Mesenchymal stem cell (in vitro differentiated cells and primary cell): Measurements from ENCODE around the gene UNC50.
A peak's percentile ranks its signal among the peaks of the same experiment; 100 is the strongest.

Experiments
- DNase-seq: peaks from one replicate; pipeline ENCODE4 v3.0.0-alpha.2; 2013
- H2AFZ ChIP-seq: one replicate; pipeline ENCODE4 v1.6.1; 2013; ENCODE audit warnings: low read depth, mild to moderate bottlenecking, control low read depth, inconsistent platforms, low read length, moderate library complexity
- H2AK5ac ChIP-seq: 2 replicates; pipeline ENCODE4 v1.6.1; 2013; ENCODE audit warnings: low read length, moderate library complexity, mild to moderate bottlenecking, inconsistent platforms; ENCODE audit not compliant: severe bottlenecking
- H2BK120ac ChIP-seq: one replicate; pipeline ENCODE4 v1.6.1; 2013; ENCODE audit warnings: low read depth, mild to moderate bottlenecking, inconsistent platforms, low read length, moderate library complexity
- H2BK12ac ChIP-seq, 2 experiments: one replicate each; pipeline ENCODE4 v1.6.1; 2013; ENCODE audit warnings: inconsistent platforms in 2 of 2, low read length in 2 of 2, mild to moderate bottlenecking in 2 of 2, moderate library complexity in 2 of 2, control low read depth in 1 of 2
- H2BK15ac ChIP-seq: one replicate; pipeline ENCODE4 v1.6.1; 2013; ENCODE audit warnings: mild to moderate bottlenecking, low read depth, inconsistent platforms; ENCODE audit not compliant: poor library complexity, severe bottlenecking
- H2BK5ac ChIP-seq: 2 replicates; pipeline ENCODE4 v1.6.1; 2013; ENCODE audit warnings: low read depth, mild to moderate bottlenecking, low read length, control low read depth, inconsistent platforms; ENCODE audit not compliant: poor library complexity, severe bottlenecking
- H3K14ac ChIP-seq, 2 experiments: one replicate each; pipeline ENCODE4 v1.6.1; 2013; ENCODE audit warnings: inconsistent platforms in 2 of 2, low read length in 2 of 2, control low read depth in 1 of 2, mild to moderate bottlenecking in 1 of 2, moderate library complexity in 1 of 2
- H3K18ac ChIP-seq, 2 experiments: one replicate each; pipeline ENCODE4 v1.6.1; 2013; ENCODE audit warnings: inconsistent platforms in 2 of 2, low read length in 2 of 2, control low read depth in 1 of 2, low read depth in 1 of 2, mild to moderate bottlenecking in 1 of 2
- H3K23ac ChIP-seq, 2 experiments: one replicate each; pipeline ENCODE4 v1.6.1; 2013; ENCODE audit warnings: inconsistent platforms in 2 of 2, low read length in 2 of 2, mild to moderate bottlenecking in 2 of 2, moderate library complexity in 2 of 2, control low read depth in 1 of 2
- H3K27ac ChIP-seq: 2 replicates; pipeline ENCODE4 v1.5.1; 2013; ENCODE audit warnings: mild to moderate bottlenecking, moderate library complexity, low read length, control low read depth, inconsistent platforms; ENCODE audit not compliant: poor library complexity, severe bottlenecking
- H3K27me3 ChIP-seq, 2 experiments: 2 replicates each; pipeline versions ENCODE4 v1.6.1 to v1.7.0; 2013; ENCODE audit warnings: low read length in 2 of 2, mild to moderate bottlenecking in 2 of 2, moderate library complexity in 2 of 2, control low read depth in 1 of 2, inconsistent platforms in 1 of 2; ENCODE audit not compliant: control insufficient read depth in 1 of 2, insufficient read depth in 1 of 2
- H3K36me3 ChIP-seq, 2 experiments: 2 replicates each; pipeline versions ENCODE4 v1.6.1 to v1.7.0; 2013; ENCODE audit warnings: low read length in 2 of 2, control low read depth in 1 of 2, inconsistent platforms in 1 of 2, low read depth in 1 of 2, mild to moderate bottlenecking in 1 of 2; ENCODE audit not compliant: insufficient read depth in 2 of 2, control insufficient read depth in 1 of 2
- H3K4ac ChIP-seq, 2 experiments: one replicate each; pipeline ENCODE4 v1.6.1; 2013; ENCODE audit warnings: inconsistent platforms in 2 of 2, low read length in 2 of 2, mild to moderate bottlenecking in 2 of 2, moderate library complexity in 2 of 2, control low read depth in 1 of 2, low read depth in 1 of 2
- H3K4me1 ChIP-seq: 2 replicates; pipeline ENCODE4 v1.6.1; 2013; ENCODE audit warnings: low read depth, low read length, control low read depth; ENCODE audit not compliant: control insufficient read depth, insufficient read depth
- H3K4me2 ChIP-seq: 2 replicates; pipeline ENCODE4 v1.6.1; 2013; ENCODE audit warnings: low read length, mild to moderate bottlenecking, inconsistent platforms; ENCODE audit not compliant: poor library complexity, severe bottlenecking
- H3K4me3 ChIP-seq, 2 experiments: 2 replicates each; pipeline versions ENCODE4 v1.5.1 to v1.7.0; 2013; ENCODE audit warnings: low read length in 2 of 2, mild to moderate bottlenecking in 2 of 2, control low read depth in 1 of 2, low read depth in 1 of 2; ENCODE audit not compliant: insufficient read depth in 1 of 2
- H3K79me1 ChIP-seq: replicated peaks from 2 replicates; pipeline ENCODE4 v1.6.1; 2013; ENCODE audit warnings: mild to moderate bottlenecking, control low read depth, low read length, inconsistent platforms; ENCODE audit not compliant: poor library complexity, severe bottlenecking
- H3K9ac ChIP-seq: 2 replicates; pipeline ENCODE4 v1.7.0; 2013; ENCODE audit warnings: mild to moderate bottlenecking, low read length, moderate library complexity
- H3K9me3 ChIP-seq: 2 replicates; pipeline ENCODE4 v1.7.0; 2013; ENCODE audit warnings: mild to moderate bottlenecking, low read length; ENCODE audit not compliant: control insufficient read depth
- H4K8ac ChIP-seq: one replicate; pipeline ENCODE4 v1.6.1; 2013; ENCODE audit warnings: inconsistent platforms, mild to moderate bottlenecking, low read length, moderate library complexity
- H4K91ac ChIP-seq: one replicate; pipeline ENCODE4 v1.6.1; 2013; ENCODE audit warnings: mild to moderate bottlenecking, low read length, inconsistent platforms
- WGBS: methylation state at CpG from one replicate; pipeline ENCODE4 v1.1.7; 2013; ENCODE audit warnings: mixed read lengths; 5-methylcytosine and 5-hydroxymethylcytosine counted together

UNC50 gene

DNA sequence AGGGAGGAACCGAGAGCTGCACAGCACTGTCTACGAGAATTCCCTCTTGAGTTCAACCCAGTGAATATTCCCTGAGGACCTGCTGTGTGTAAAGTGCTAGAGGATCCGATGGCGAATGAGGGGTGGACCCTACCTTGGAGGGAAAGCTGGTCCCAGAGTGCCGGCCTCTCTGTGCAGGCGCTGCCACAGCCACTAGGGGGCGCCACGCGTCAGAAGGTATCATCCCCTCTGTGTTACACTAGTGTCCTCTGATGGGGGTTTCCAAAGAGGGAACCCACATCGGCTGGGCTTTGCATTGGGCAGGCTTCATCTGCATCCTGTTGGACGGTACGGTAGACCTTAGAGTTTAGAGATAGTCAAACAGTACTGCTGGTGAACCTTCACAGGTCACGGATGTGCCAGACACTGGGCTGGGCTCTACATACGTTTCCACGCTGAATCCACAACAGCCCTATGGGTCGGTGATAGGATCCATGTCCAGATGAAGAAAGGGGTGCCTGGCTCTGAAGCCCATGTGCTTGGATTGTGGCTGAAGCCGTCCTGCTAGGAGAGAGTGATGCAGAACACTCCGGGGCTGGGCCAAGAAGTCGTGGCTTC, 39.1 kb upstream of the UNC50 start:
- Histone ChIP-seq H4K91ac (no peak overlapping the region), H3K4me2 (no peak overlapping the region), H3K27ac (no peak overlapping the region), H3K9ac (no peak overlapping the region), H3K4me1 (peaks cover 3% of the 10 kb centered on the region), H3K14ac (no peak overlapping the region), H4K8ac (no peak overlapping the region), H3K23ac (no peak overlapping the region), H3K9me3 (no peaks in the 10 kb centered on the region), H3K36me3 (peaks cover 78 to 83% of the 10 kb centered on the region in 2 experiments), H2AFZ (no peak overlapping the region), H3K4me3 (no peak overlapping the region), H2BK12ac (no peak overlapping the region), H3K18ac (no peak overlapping the region), H2BK120ac (no peak overlapping the region), H2AK5ac (no peak overlapping the region), H3K79me1 (no peaks in the 10 kb centered on the region), H3K27me3 (no peaks in the 10 kb centered on the region), H2BK15ac (no peak overlapping the region), H2BK5ac (no peak overlapping the region), H3K4ac (no peak overlapping the region)
- 72% methylated on average over 19 of the region's 19 CpGs for WGBS
- DNase-seq, result peak; percentile 18

- H3K9me3 ChIP-seq, result no peaks in the 10 kb centered on the region
- no peak for DNase-seq
- no peak overlapping the region for H3K27ac ChIP-seq
- no peaks in the 10 kb centered on the region for H3K79me1 ChIP-seq
- H3K18ac ChIP-seq, result no peak overlapping the region
- H2BK120ac ChIP-seq, result no peak overlapping the region
- no peak overlapping the region for H3K14ac ChIP-seq
- H2AK5ac ChIP-seq, result no peak overlapping the region
- 99% methylated on average over 13 of the region's 13 CpGs for WGBS
- H2BK5ac ChIP-seq, result no peak overlapping the region
- H3K23ac ChIP-seq, result no peak overlapping the region
- H3K36me3 ChIP-seq, result peaks cover 72 to 80% of the 10 kb centered on the region in 2 experiments
- no peak overlapping the region for H3K4me3 ChIP-seq
- H3K9ac ChIP-seq, result no peak overlapping the region
- H2BK12ac ChIP-seq, result no peak overlapping the region
- no peak overlapping the region for H4K8ac ChIP-seq
- H4K91ac ChIP-seq, result no peak overlapping the region
- H3K4me2 ChIP-seq, result no peak overlapping the region
- no peak overlapping the region for H2BK15ac ChIP-seq
- no peaks in the 10 kb centered on the region for H3K27me3 ChIP-seq
- H2AFZ ChIP-seq, result no peak overlapping the region
- H3K4ac ChIP-seq, result no peak overlapping the region
- peaks cover 3% of the 10 kb centered on the region for H3K4me1 ChIP-seq
These were observed 38.5 kb upstream of the UNC50 start for GRCh38 chr2:98569915-98570314.

GRCh38 chr2:98570356-98570755, 38.0 kb upstream of the UNC50 start:
- Histone ChIP-seq H2AK5ac (no peak overlapping the region), H2BK5ac (no peak overlapping the region), H3K79me1 (no peaks in the 10 kb centered on the region), H3K4me1 (peaks cover 3% of the 10 kb centered on the region), H4K8ac (no peak overlapping the region), H4K91ac (no peak overlapping the region), H3K4me2 (no peak overlapping the region), H3K27ac (no peak overlapping the region), H2BK120ac (no peak overlapping the region), H3K4ac (no peak overlapping the region), H3K18ac (no peak overlapping the region), H3K27me3 (no peaks in the 10 kb centered on the region), H3K14ac (no peak overlapping the region), H2BK15ac (no peak overlapping the region), H3K36me3 (peaks cover 67 to 80% of the 10 kb centered on the region in 2 experiments), H3K9me3 (no peaks in the 10 kb centered on the region), H2BK12ac (no peak overlapping the region), H3K9ac (no peak overlapping the region), H2AFZ (no peak overlapping the region), H3K23ac (no peak overlapping the region), H3K4me3 (no peak overlapping the region)
- no peak for DNase-seq
- 98% methylated on average over 5 of the region's 5 CpGs for WGBS

- Histone ChIP-seq H3K4me1 (peaks cover 3% of the 10 kb centered on the region), H2AFZ (no peak overlapping the region), H3K18ac (no peak overlapping the region), H3K9ac (no peak overlapping the region), H3K14ac (no peak overlapping the region), H3K79me1 (no peaks in the 10 kb centered on the region), H2AK5ac (no peak overlapping the region), H3K27ac (no peak overlapping the region), H3K36me3 (peaks cover 59 to 74% of the 10 kb centered on the region in 2 experiments), H3K4me2 (no peak overlapping the region), H2BK12ac (no peak overlapping the region), H2BK5ac (no peak overlapping the region), H2BK15ac (no peak overlapping the region), H4K91ac (no peak overlapping the region), H4K8ac (no peak overlapping the region), H2BK120ac (no peak overlapping the region), H3K23ac (no peak overlapping the region), H3K27me3 (no peaks in the 10 kb centered on the region), H3K4me3 (no peak overlapping the region), H3K9me3 (no peaks in the 10 kb centered on the region), H3K4ac (no peak overlapping the region)
- DNase-seq, result no peak
- 94% methylated on average over 13 of the region's 13 CpGs for WGBS
These were observed 37.2 kb upstream of the UNC50 start for GRCh38 chr2:98571121-98571701.
